NCI-H1048 (cell line): ENCODE measurements around the gene SNX18.
"Not testable (repeated sequence)": the region's sequence is repeated elsewhere in the genome, so short reads cannot be mapped to it uniquely, and the experiment has no call there.

ENCODE experiments used
- DNase-seq: peaks from one replicate; lab custom pipeline; 2025; lab: John Stamatoyannopoulos, UW

SNX18 gene, protein sequence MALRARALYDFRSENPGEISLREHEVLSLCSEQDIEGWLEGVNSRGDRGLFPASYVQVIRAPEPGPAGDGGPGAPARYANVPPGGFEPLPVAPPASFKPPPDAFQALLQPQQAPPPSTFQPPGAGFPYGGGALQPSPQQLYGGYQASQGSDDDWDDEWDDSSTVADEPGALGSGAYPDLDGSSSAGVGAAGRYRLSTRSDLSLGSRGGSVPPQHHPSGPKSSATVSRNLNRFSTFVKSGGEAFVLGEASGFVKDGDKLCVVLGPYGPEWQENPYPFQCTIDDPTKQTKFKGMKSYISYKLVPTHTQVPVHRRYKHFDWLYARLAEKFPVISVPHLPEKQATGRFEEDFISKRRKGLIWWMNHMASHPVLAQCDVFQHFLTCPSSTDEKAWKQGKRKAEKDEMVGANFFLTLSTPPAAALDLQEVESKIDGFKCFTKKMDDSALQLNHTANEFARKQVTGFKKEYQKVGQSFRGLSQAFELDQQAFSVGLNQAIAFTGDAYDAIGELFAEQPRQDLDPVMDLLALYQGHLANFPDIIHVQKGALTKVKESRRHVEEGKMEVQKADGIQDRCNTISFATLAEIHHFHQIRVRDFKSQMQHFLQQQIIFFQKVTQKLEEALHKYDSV

DNA sequence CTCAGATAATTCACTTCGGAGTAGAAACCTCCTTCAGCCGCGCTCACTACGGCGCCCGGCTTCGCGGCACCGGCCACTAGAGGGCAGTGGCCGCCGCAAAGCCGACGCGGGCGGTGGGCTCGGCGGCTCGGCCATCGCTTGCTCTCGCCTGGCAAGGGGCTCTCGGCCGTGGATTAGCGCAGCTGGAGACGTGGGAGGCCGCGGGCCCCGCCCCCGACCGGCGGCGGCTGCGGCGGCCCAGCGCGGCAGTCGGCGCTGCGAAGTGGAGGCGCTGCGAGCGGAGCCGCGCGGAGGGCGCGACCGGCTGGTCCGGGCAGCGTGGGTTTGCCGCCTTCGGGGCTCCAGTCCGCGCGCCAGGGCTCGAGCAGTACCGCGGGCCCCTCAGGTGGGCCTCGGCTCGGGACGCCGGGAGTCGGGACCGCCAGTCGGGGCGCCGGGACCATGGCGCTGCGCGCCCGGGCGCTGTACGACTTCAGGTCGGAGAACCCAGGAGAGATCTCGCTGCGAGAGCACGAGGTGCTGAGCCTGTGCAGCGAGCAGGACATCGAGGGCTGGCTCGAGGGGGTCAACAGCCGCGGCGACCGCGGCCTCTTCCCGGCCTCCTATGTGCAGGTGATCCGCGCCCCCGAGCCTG, at the start of gene SNX18:
Gene SNX18, plus strand, starts transcription at position 248 of the 634 bp plus-strand sequence. Its CDS starts 194 bp downstream, at position 442.
- DNase-seq: peak; percentile 86

DNA sequence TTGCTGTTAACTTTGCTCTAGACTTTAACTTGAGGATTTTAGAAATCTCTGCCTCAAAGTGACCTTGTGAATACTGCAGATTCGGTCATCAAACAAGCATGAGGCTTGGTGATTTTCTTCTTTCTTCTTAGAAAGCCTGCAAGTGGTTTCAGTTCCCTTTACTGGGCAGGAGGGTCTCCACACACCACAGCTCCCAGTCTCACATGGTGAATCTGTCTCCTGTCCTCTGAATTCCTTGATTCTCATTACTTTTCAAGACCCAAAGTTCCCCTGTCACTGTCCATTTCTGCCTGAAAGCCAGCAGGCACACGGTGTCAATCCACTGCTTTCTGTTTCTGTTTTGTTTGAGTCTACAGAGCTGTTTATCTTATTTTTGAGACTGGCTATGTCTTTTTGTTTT, 47.9 kb upstream of the SNX18 start:
- no peak for DNase-seq

DNA sequence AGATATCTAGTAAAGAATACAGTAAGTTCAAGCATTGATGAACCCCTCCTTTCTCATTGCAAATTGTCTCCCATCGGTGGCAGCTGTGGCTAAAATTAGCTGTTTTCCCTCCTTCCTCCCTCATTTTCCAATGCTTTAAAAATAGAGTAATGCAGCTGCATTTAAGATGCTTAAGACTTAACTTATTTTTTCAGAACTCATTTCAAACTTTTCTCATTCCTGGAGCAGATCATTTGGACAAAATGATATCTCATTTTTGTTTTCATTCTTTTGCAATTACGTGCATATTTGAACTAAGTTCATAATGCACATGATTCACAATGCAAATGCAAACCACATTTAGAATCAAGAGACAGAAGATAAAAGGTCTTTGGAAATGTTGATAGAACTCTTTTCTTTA, 47.4 kb upstream of the SNX18 start:
- DNase-seq: no peak

DNA sequence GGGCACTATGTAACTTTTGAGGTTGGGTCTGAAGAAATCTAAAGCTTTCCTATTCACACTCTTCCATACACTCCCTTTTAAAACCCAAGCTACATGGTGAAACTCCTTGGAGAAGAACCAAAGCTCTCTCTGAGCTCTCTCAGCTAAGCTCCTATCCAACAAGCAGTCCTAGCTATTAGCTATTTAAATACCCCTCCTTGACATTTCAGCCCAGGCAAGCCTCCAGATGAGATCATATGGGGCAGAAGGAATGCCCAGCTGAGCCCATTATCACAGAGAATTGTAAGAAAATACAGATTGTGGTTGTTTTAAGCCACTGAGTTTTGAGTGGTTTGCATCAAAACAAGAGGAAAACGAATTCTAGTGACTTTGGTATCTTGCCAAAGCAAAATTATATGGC, 46.9 kb upstream of the SNX18 start:
- DNase-seq: no peak

DNA sequence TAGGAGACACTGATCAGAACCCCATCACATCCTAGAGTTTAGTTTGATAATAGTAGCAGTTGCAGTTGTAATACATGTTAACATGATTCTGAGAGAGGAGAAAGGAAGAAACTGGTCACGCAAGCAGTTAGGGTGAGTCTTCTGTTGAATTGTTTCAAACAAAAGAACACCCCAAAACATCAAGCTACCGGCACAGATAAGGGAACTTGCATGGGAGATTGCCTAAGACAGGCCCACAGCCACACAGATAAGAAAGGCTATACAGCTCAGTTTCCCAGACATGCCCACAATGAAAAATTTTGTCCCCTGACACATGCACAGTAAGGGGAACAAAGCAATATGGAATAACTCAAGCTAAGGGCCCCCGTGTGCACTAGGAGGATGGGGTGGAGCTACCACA, 46.2 kb upstream of the SNX18 start:
- DNase-seq: no peak

DNA sequence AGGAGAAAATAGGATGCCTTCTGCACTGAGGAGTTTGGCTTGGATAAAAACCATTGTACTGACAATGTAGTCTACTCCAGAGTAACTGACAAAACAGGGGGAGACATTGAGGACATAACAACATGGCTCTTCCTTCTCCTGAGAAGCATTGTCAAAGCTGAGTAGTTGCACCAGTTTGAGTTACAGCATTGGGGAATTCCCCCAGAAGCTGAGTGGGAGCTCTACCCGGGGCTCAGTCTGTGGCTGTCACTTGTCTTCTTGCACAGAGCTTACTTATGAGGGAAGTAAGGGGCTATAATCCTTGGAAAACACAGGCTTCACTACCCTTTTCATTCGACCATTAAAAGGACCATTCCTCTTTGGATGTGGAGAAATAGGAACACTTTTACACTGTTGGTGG, 40.9 kb upstream of the SNX18 start:
- DNase-seq: no peak

DNA sequence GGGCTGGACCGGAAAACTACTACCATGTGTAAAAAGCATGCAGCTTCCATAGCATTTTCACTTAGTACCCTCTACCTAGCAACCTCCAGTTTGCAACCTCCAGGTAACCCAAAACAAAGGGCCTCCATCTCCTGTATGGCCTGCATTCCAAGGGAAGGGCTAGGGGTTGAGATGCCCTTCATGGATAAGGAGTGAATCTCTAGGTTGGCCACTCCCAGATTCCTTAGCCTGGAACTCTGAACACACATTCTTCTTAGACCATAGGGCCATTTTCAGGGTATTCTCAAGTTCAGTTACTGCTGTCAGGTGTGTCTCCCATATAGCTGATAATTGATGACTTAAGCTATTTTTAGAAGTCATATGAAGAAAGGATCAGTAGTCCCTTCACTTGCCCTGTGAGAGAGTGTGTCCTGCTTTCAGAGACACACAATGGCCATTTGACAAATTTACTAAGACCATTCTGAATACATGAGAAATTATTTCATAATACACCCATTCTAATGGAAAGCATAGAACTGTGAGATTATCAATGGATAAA, 39.5 kb upstream of the SNX18 start:
- no peak for DNase-seq

DNA sequence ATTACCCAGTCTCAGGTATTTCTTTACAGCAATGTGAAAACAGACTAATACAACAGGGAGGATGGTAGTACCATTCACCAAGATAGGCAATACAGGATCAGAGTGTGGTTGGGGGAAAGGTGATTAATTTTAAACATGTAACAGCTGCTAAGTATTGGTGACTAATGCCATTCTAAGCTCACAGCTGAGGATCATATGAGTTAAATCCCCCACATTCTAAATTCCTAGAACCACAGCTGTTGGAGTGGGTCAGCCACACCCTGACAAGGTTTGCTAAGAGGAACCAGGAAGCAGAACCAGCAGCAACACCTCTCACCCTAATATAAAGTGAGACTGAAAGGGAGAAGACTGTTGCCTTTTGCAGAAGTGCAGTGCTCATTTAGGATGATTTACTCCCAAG, 37.3 kb upstream of the SNX18 start:
- DNase-seq: no peak

DNA sequence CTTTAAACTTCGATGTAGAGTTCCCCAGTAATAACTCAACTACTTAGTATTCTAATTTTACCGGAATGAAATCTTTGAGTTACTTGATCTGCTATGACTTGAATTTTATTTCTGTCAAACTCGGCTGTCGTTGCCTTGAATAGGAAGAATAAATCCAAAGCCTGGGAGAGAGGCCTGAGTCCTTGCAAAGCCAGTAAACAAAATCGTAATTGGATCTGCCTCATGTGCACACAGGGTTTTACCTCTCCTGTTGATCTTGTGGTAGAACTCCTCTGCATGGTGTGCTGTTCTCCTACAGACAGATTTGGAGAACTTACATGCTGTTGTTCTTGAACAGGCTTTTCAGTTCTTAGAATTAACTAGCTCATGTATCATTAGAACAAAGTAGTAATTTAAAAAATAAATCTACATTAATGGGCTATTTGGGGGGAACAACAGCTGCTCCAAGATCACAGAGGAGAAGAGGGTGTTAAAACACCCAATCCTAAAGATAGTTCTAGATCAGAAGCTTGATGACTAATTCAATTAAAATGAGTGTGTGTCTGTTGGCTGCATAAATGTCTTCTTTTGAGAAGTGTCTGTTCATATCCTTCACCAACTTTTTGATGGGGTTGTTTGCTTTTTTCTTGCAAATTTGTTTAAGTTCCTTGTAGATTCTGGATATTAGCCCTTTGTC, 33.2 kb upstream of the SNX18 start:
- no peak for DNase-seq

DNA sequence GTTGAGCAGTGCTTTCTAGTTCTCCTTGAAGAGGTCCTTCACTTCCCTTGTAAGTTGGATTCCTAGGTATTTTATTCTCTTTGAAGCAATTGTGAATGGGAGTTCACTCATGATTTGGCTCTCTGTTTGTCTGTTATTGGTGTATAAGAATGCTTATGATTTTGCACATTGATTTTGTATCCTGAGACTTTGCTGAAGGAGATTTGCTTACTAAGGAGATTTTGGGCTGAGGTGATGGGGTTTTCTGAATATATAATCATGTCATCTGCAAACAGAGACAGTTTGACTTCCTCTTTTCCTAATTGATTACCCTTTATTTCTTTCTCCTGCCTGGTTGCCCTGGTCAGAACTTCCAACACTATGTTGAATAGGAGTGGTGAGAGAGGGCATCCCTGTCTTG, 31.9 kb upstream of the SNX18 start:
- not testable (repeated sequence) for DNase-seq

DNA sequence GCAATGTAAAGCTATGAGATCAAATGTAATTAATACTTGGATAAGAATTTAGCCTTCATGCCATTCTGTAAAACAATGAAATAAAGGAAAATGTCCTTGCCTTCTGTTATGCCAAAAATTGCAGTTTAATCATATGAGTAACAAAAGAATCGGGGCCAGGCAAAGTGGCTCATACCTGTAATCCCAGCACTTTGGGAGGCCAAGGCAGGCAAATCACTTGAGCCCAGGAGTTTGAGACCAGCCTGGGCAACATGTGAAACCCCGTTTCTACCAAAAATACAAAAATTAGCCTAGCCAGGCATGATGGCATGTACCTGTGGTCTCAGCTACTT, 27.9 kb upstream of the SNX18 start:
- not testable (repeated sequence) for DNase-seq

DNA sequence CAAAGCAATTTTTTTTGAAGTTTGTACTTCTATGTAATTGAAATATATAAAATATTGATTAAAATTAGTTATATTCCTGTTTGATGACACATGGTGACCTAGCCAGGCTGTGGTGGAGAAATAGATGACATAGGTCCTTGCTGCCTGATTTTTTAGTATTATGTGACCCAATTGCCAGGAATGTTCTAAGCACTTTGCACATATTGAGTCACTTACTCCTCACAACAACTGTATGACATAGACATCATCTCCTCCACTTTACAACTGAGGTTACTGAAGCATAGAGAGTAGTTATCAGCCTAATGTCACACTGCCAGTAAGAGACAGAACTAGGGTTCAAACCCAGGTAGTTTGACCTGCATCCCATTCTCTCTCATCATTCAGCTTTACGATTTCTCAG, 26.2 kb upstream of the SNX18 start:
- no peak for DNase-seq

DNA sequence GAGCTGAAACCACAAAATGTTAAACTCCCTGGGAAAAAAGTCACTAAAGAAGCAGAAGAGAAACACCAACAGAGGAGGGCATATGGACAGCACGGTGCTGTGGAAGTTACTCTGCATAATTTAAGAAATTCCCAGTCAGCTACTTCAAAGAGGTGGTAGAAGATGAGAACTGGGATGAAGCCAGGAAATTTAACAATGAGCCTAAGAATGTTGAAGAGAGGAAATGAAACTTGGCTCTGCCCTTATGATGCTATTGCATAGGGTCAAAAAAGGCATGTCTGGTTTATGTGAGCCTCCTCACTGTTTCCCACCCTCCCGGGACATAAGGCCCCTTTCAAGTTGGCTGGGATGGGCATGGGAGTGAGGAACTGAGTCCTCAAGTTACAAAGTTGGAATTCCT, 25.4 kb upstream of the SNX18 start:
- no peak for DNase-seq

DNA sequence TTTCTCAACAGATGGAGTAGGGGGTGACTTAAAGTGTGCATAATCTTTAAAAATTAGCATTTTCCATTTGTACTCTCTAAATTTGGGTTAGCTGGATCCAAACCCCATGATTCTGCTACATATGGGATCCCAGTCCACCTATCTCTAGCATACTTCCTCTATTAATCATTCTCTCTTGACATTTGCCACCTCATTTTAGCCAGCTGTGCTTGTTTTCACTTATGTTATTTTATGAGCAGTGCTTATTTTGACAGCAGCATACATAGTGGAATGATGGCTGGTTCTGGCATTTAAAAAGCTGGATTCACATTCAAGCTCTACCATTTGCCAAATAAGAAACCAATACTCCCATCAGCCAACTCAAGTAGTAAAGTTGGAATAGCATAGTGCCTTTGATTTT, 22.5 kb upstream of the SNX18 start:
- no peak for DNase-seq

DNA sequence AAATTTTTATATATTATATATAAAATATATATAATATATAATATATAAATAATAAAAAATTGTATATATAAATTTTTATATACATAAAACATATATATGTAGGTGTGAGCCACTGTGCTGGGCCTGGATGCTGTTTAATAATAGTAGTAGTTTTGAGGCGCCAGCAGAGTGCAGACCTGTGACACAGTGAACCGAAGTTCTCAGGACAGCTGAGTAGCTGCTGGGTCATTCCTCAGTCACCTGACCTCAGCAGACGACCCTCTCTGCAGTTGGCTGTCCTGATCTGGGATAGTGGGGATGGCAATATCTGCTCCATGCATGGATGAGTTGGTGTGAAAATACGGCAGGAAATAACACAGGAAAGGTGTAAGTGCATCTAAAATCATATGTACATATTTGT, 3.3 kb upstream of the SNX18 start:
- DNase-seq: no peak

DNA sequence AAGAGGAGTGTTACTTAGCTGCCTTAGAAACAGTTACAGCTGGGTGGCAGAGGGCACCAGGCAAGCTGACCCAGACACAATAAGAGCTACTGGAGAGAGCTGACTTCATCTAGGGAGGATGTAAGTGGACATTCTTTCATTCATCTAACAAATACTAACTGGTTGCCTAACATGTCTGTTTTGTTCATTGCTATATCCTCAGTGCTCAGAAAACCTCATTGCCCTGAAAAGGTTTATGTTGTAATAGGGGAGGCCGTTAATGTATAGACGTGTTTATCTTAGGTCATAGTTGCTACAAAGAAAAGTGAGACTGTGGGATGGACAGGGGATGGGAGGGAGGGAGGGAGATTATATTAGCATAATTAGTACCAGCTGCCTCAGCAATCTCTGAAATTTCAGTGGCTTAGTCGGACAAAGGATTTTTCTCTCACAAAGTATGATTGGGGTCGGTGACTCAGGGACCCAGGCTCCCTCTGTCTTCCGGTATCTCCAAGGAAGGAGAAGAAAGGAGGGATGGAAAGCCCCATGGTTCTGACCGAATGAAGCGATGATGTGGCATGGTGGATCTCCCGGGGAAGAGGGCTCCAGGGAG, 2.6 kb upstream of the SNX18 start:
- DNase-seq: no peak

DNA sequence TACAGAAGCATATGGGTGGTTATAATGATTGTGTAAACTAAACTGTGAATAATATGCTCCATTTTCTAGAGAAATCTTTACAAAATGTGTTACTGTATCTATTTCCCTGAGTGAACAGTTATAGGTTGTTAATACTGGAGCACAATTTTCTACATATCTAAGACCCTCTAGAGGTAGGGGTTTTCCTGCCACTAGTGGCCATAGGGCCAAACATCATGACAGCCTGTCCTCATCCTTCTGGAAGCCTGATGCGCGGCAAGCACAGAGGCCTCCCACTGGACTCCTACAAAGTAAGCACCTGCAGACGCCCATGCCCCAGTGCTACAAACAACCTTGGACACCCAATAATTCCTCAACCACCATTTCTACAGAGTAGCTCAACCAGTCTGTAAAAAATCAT, 1.9 kb upstream of the SNX18 start:
- no peak for DNase-seq

DNA sequence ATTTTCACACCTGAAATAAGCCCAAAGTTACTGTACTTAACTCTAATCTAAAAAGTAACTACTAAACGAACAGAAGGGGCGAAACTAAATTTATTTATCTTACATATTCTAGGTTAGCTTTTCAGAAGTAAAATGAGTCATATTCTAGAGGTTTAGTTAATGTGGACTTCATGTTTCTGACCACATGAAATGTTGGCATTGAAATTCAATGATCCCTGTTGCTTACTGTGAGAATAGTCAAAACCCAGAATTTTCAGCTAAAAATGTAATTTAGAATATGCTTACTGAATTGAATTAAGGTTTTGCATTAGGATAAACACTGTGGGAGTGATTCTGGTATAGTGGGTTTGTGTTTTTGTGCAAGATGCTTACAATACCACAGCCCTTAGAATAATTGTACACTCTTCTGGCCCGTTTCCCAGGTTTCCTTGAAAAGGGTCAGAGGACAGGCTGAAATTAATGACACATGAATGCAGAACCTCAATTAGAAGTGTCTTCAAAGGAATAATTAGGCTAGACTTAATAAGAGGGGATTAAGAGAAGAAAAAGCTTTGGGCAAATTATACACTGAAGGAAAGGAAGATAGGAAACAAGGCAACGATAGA, 1.4 kb upstream of the SNX18 start:
- DNase-seq: no peak

DNA sequence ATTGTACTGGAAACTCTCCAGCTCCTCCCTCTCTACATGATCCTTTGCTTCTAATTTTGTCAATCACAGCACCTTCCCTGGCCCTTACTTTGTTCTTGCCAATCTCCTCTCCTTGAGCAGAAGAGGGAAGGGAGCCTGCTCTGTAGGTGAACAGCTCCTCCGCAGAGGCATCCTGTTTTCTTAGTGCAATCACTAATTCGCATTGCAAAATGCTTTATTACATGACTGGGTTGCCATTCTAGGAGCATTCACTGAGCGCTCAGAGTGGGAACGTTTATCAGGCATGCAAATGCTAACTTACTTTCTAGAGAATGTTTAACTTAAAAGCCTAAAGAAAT, 416 bp upstream of the SNX18 start:
- DNase-seq: no peak

DNA sequence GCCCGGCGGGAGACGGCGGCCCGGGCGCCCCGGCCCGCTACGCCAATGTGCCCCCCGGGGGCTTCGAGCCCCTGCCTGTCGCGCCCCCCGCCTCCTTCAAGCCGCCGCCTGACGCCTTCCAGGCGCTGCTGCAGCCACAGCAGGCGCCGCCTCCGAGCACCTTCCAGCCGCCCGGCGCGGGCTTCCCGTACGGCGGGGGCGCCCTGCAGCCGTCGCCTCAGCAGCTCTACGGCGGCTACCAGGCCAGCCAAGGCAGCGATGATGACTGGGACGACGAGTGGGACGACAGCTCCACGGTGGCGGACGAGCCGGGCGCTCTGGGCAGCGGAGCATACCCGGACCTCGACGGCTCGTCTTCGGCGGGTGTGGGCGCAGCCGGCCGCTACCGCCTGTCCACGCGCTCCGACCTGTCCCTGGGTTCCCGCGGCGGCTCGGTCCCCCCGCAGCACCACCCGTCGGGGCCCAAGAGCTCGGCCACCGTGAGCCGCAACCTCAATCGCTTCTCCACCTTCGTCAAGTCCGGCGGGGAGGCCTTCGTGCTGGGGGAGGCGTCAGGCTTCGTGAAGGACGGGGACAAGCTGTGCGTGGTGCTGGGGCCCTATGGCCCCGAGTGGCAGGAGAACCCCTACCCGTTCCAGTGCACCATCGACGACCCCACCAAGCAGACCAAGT, 723 bp downstream of the SNX18 start:
- DNase-seq: no peak

DNA sequence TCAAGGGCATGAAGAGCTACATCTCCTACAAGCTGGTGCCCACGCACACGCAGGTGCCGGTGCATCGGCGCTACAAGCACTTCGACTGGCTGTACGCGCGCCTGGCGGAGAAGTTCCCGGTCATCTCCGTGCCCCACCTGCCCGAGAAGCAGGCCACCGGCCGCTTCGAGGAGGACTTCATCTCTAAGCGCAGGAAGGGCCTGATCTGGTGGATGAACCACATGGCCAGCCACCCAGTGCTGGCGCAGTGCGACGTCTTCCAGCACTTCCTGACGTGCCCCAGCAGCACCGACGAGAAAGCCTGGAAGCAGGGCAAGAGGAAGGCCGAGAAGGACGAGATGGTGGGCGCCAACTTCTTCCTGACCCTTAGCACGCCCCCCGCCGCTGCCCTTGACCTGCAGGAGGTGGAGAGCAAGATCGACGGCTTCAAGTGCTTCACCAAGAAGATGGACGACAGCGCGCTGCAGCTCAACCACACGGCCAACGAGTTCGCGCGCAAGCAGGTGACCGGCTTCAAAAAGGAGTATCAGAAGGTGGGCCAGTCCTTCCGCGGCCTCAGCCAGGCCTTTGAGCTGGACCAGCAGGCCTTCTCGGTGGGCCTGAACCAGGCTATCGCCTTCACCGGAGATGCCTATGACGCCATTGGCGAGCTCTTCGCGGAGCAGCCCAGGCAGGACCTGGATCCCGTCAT, 1.4 kb downstream of the SNX18 start:
- DNase-seq: no peak
